Breast epithelium (tissue), 4 donors: ENCODE measurements around the gene TENM4. TPM values are rescaled to one million over a fixed set of nuclear protein-coding genes. Genes with fewer than 3 reads are reported as not detected.
"Not testable (repeated sequence)": the region's sequence is repeated elsewhere in the genome, so short reads cannot be mapped to it uniquely, and the experiment has no call there.

Experiments
- DNase-seq, 2 donors: peaks; one replicate each; pipeline ENCODE4 v3.0.0-alpha.2; 2019; ENCODE audit warnings: low spot score in 2 of 2
- H3K27ac ChIP-seq, 2 donors: fragments of 200-600 bp; sonication (generic) in 1 of 2; one replicate each; pipeline ENCODE4 v1.5.1; 2016 to 2019; ENCODE audit warnings: mild to moderate bottlenecking in 1 of 2
- H3K27me3 ChIP-seq, 2 donors: fragments of 200-600 bp; sonication (generic) in 1 of 2; one replicate each; pipeline versions ENCODE4 v1.5.1 to v1.6.0; 2017 to 2019; ENCODE audit warnings: control low read depth in 1 of 2, mild to moderate bottlenecking in 1 of 2
- H3K36me3 ChIP-seq: fragments of 200-600 bp; one replicate; pipeline ENCODE4 v1.5.1; 2019
- H3K4me1 ChIP-seq, 2 donors: fragments of 200-600 bp; sonication (generic); one replicate each; pipeline ENCODE4 v1.5.1; 2016 to 2019; ENCODE audit warnings: control low read depth in 1 of 2
- H3K4me3 ChIP-seq, 3 donors: fragments of 200-600 bp; sonication (generic); 1 replicate in 2 of 3; 2 replicates in 1 of 3; pipeline ENCODE4 v1.5.1; 2016 to 2019; ENCODE audit warnings: mild to moderate bottlenecking in 3 of 3, moderate library complexity in 2 of 3
- H3K9me3 ChIP-seq, 2 donors: fragments of 200-600 bp; sonication (generic) in 1 of 2; one replicate each; pipeline ENCODE4 v1.5.1; 2016 to 2019; ENCODE audit warnings: control low read depth in 1 of 2
- CTCF ChIP-seq, 3 donors: fragments of 450-650 bp; IDR thresholded peaks; one replicate each; pipeline ENCODE4 v1.5.1; 2016 to 2017; ENCODE audit warnings: antibody characterized with exemption in 3 of 3, mild to moderate bottlenecking in 3 of 3, moderate library complexity in 3 of 3
- POLR2A ChIP-seq: fragments of 450-650 bp; IDR thresholded peaks from one replicate; pipeline ENCODE4 v1.6.1; 2016; ENCODE audit warnings: antibody characterized with exemption, mild to moderate bottlenecking, moderate library complexity
- POLR2AphosphoS5 ChIP-seq, 3 donors: sonication (generic); formaldehyde crosslinking; IDR thresholded peaks; one replicate each; pipeline ENCODE4 v1.6.1; 2017; ENCODE audit warnings: antibody characterized with exemption in 3 of 3
- intact Hi-C: fragments of 100-400 bp; cut with DNase I; formaldehyde crosslinking; loops from one replicate; pipeline ENCODE4 v1.15.1; 2023; ENCODE audit warnings: low total_unique reads
- total RNA-seq, 3 donors: library from RNA; depleted of rRNA; stranded (reverse); fragments of >200 nt; gene quantifications; one replicate each; pipeline ENCODE4 v1.1.0, GENCODE V29; 2016

Gene TENM4
- total RNA-seq, 3 donors from 2014 or later, result 0.29 to 7.9 (median 4.8) TPM

- TF ChIP-seq CTCF (IDR thresholded peaks at IDR 0.05) (no peak), POLR2A (no peak), POLR2AphosphoS5 (IDR thresholded peaks at IDR 0.05) (no peak)
- intact Hi-C loops, result no loop called here
- Histone ChIP-seq H3K4me3 (no peak overlapping the region), H3K4me1 (no peaks in the 10 kb centered on the region), H3K36me3 (no peaks in the 10 kb centered on the region), H3K27me3 (no peaks in the 10 kb centered on the region), H3K9me3 (peaks cover under 1 to 3% of the 10 kb centered on the region in 2 donors), H3K27ac (no peak overlapping the region)
- DNase-seq, result no peak
Measured at GRCh38 chr11:78638704-78639380, 802.0 kb downstream of the TENM4 start.

GRCh38 chr11:78637527-78637926 lies 803.3 kb downstream of the TENM4 start:
- H3K27ac ChIP-seq, H3K4me3 ChIP-seq, intact Hi-C loops, H3K36me3 ChIP-seq, H3K27me3 ChIP-seq, DNase-seq, H3K4me1 ChIP-seq, H3K9me3 ChIP-seq: not testable (repeated sequence)

GRCh38 chr11:78635814-78636506 lies 804.9 kb downstream of the TENM4 start:
- peaks cover 6 to 7% of the 10 kb centered on the region in 2 donors for H3K9me3 ChIP-seq
- no peak for DNase-seq

GRCh38 chr11:78633516-78634310 lies 807.1 kb downstream of the TENM4 start:
- no peak for DNase-seq
- no peak for TF ChIP-seq POLR2AphosphoS5 (IDR thresholded peaks at IDR 0.05)
- no peak for TF ChIP-seq POLR2A
- no peak for TF ChIP-seq CTCF (IDR thresholded peaks at IDR 0.05)
- H3K4me1 ChIP-seq, result no peaks in the 10 kb centered on the region
- no peaks in the 10 kb centered on the region for H3K36me3 ChIP-seq
- H3K27ac ChIP-seq, result no peak overlapping the region
- H3K9me3 ChIP-seq, result peaks cover 19 to 27% of the 10 kb centered on the region in 2 donors
- no peaks in the 10 kb centered on the region for H3K27me3 ChIP-seq
- H3K4me3 ChIP-seq, result no peak overlapping the region
- intact Hi-C loops, result no loop called here

More at GRCh38 chr11:78635814-78636506, 804.9 kb downstream of the TENM4 start:
- H3K27ac ChIP-seq, result no peak overlapping the region
- H3K27me3 ChIP-seq, result no peaks in the 10 kb centered on the region
- H3K4me1 ChIP-seq, result no peaks in the 10 kb centered on the region
- H3K36me3 ChIP-seq, result no peaks in the 10 kb centered on the region
- H3K4me3 ChIP-seq, result no peak overlapping the region
- no peak for TF ChIP-seq POLR2A
- TF ChIP-seq CTCF (IDR thresholded peaks at IDR 0.05), result no peak
- TF ChIP-seq POLR2AphosphoS5 (IDR thresholded peaks at IDR 0.05), result no peak
- intact Hi-C loops, result no loop called here

- Histone ChIP-seq H3K27me3 (no peaks in the 10 kb centered on the region), H3K27ac (no peak overlapping the region), H3K4me3 (no peak overlapping the region), H3K36me3 (no peaks in the 10 kb centered on the region), H3K9me3 (peaks cover 19 to 37% of the 10 kb centered on the region in 2 donors), H3K4me1 (no peaks in the 10 kb centered on the region)
- TF ChIP-seq CTCF (IDR thresholded peaks at IDR 0.05), result no peak
- no peak for TF ChIP-seq POLR2AphosphoS5 (IDR thresholded peaks at IDR 0.05)
- no peak for TF ChIP-seq POLR2A
- DNase-seq, result no peak
- intact Hi-C loops, result no loop called here
Measured at GRCh38 chr11:78630561-78631303, 810.1 kb downstream of the TENM4 start.
